Endothelial cell of umbilical vein (primary cell): ENCODE results near the gene TMEM127. TPM values are rescaled to one million over a fixed set of nuclear protein-coding genes. Genes with fewer than 3 reads are reported as not detected.

Source experiments
- BruUV-seq: library from RNA; stranded (reverse); fragments of 400-500 nt; replicated peaks from 2 replicates; lab custom pipeline; 2021; lab: Mats Ljungman, UMichigan
- CTCF ChIA-PET: fragments of 300-600, 350-600 bp; sonication (Branson Sonifier 250); formaldehyde crosslinking; loops from one replicate; lab custom pipeline; 2021; ENCODE audit warnings: antibody characterized with exemption, inconsistent platforms; lab: Charles Lee
- POLR2A ChIA-PET: fragments of 300-600, 350-600 bp; sonication (Branson Sonifier 250); formaldehyde crosslinking; loops from one replicate; lab custom pipeline; 2021; ENCODE audit warnings: antibody characterized with exemption, inconsistent platforms; lab: Charles Lee
- DNase-seq: peaks from one replicate; pipeline ENCODE4 v3.0.0-alpha.2; 2011; ENCODE audit warnings: low read depth, low spot score
- FAIRE-seq: peaks from 2 replicates; lab custom pipeline; 2011; peaks lifted over from hg19 to GRCh38; lab: Jason Lieb, UNC
- H2AFZ ChIP-seq: 2 replicates; pipeline ENCODE4 v1.6.0; 2012; ENCODE audit warnings: low read depth, low read length, control low read depth, inconsistent platforms
- H3K27ac ChIP-seq: 2 replicates; pipeline ENCODE4 v1.5.1; 2011; ENCODE audit warnings: low read depth, mild to moderate bottlenecking, control low read depth, low read length, moderate library complexity; ENCODE audit not compliant: insufficient read depth
- H3K27me3 ChIP-seq, 2 experiments: 2 replicates each; pipeline versions ENCODE4 v1.6.0 to v1.6.1; 2011; ENCODE audit warnings: low read length in 2 of 2, mixed read lengths in 1 of 2; ENCODE audit not compliant: control insufficient read depth in 2 of 2, insufficient read depth in 2 of 2
- H3K36me3 ChIP-seq, 2 experiments: 2 replicates in 1 of 2; 3 replicates in 1 of 2; pipeline ENCODE4 v1.5.1; 2011; ENCODE audit warnings: low read length in 2 of 2, mild to moderate bottlenecking in 1 of 2, moderate library complexity in 1 of 2; ENCODE audit not compliant: control insufficient read depth in 2 of 2, insufficient read depth in 2 of 2; ENCODE audit errors: extremely low read depth in 1 of 2
- H3K4me1 ChIP-seq: 3 replicates; pipeline ENCODE4 v1.5.1; 2011; ENCODE audit warnings: mild to moderate bottlenecking, low read length; ENCODE audit not compliant: control insufficient read depth, insufficient read depth; ENCODE audit errors: extremely low read depth
- H3K4me2 ChIP-seq: 2 replicates; pipeline ENCODE4 v1.6.1; 2011; ENCODE audit warnings: low read length, control low read depth, mixed read lengths; ENCODE audit not compliant: insufficient read depth
- H3K4me3 ChIP-seq, 3 experiments: fragments of 200-600 bp in 1 of 3; sonication (generic), shearing (Covaris generic) in 1 of 3; replicated peaks in 1 of 3; 2 replicates each; pipeline ENCODE4 v1.5.1; 2011 to 2016; ENCODE audit warnings: control low read depth in 3 of 3, low read length in 3 of 3, mild to moderate bottlenecking in 2 of 3, inconsistent platforms in 1 of 3, low read depth in 1 of 3, moderate library complexity in 1 of 3; ENCODE audit not compliant: insufficient read depth in 1 of 3
- H3K79me2 ChIP-seq: 2 replicates; pipeline ENCODE4 v1.6.0; 2012; ENCODE audit warnings: low read length, inconsistent platforms; ENCODE audit not compliant: control insufficient read depth, insufficient read depth
- H3K9ac ChIP-seq: replicated peaks from 2 replicates; pipeline ENCODE3; 2011; ENCODE audit warnings: low read length, control low read depth; ENCODE audit not compliant: insufficient read depth; ENCODE audit errors: extremely low read depth
- H3K9me1 ChIP-seq: replicated peaks from 3 replicates; pipeline ENCODE4 v1.6.0; 2011; ENCODE audit warnings: mild to moderate bottlenecking, low read length; ENCODE audit not compliant: control insufficient read depth, insufficient read depth; ENCODE audit errors: extremely low read depth
- H3K9me3 ChIP-seq: replicated peaks from 2 replicates; pipeline ENCODE4 v1.5.1; 2012; ENCODE audit warnings: low read length, inconsistent platforms; ENCODE audit not compliant: control insufficient read depth, insufficient read depth
- H4K20me1 ChIP-seq: replicated peaks from 2 replicates; pipeline ENCODE3; 2011; ENCODE audit warnings: mild to moderate bottlenecking, low read length; ENCODE audit not compliant: control insufficient read depth, insufficient read depth; ENCODE audit errors: extremely low read depth
- EZH2 ChIP-seq: IDR thresholded peaks from 2 replicates; pipeline ENCODE4 v1.6.1; 2012; ENCODE audit warnings: borderline replicate concordance, low read depth, mild to moderate bottlenecking, moderate library complexity, low read length, inconsistent platforms; ENCODE audit not compliant: severe bottlenecking
- FOS ChIP-seq: IDR thresholded peaks from 2 replicates; pipeline ENCODE4 v1.6.1; 2011; ENCODE audit warnings: mild to moderate bottlenecking, low read length, moderate library complexity, borderline replicate concordance; ENCODE audit not compliant: insufficient read depth
- GATA2 ChIP-seq: IDR thresholded peaks from 2 replicates; pipeline ENCODE4 v1.7.0; 2011; ENCODE audit warnings: low read depth, mild to moderate bottlenecking, moderate library complexity, mixed read lengths, low read length; ENCODE audit not compliant: insufficient read length, insufficient read depth
- JUN ChIP-seq: IDR thresholded peaks from 2 replicates; pipeline ENCODE4 v1.6.1; 2011; ENCODE audit warnings: borderline replicate concordance, low read depth; ENCODE audit not compliant: insufficient read length, insufficient read depth
- MYC ChIP-seq: IDR thresholded peaks from one replicate; pipeline ENCODE4 v1.6.1; 2011; ENCODE audit warnings: mild to moderate bottlenecking, low read depth, low read length
- POLR2A ChIP-seq: IDR thresholded peaks from 2 replicates; pipeline ENCODE4 v1.6.1; 2012; ENCODE audit warnings: low read depth, mild to moderate bottlenecking, control low read depth, low read length
- POLR2AphosphoS5 ChIP-seq: IDR thresholded peaks from 2 replicates; pipeline ENCODE4 v1.6.1; 2012; ENCODE audit warnings: low read depth, mild to moderate bottlenecking, control low read depth, low read length, moderate library complexity; ENCODE audit not compliant: insufficient read depth
- dilution Hi-C: fragments of 300-500 bp; cut with MboI; formaldehyde crosslinking; loops from one replicate; pipeline ENCODE4 v1.15.0; 2019; ENCODE audit warnings: low sequenced_read_pairs; ENCODE audit not compliant: extremely low pct_ligation_motif_present
- intact Hi-C: fragments of 100-400 bp; cut with micrococcal nuclease; formaldehyde crosslinking; loops from one replicate; pipeline ENCODE4 v1.10.0; 2022
- polyA plus RNA-seq, 4 experiments: library from polyadenylated mRNA; depleted of rRNA in 3 of 4; stranded (reverse) in 3 of 4; unstranded in 1 of 4; fragments of >200 nt; gene quantifications; 2 replicates each; pipeline versions ENCODE4 v1.2.1 to v1.2.3, GENCODE V29; 2011 to 2012; ENCODE audit warnings: missing spikeins in 1 of 4
- total RNA-seq: library from RNA; stranded (reverse); gene quantifications from 2 replicates; pipeline ENCODE4 v1.2.3, GENCODE V29; 2021
- TF ChIP-seq, protein P1 (sequence below): IDR thresholded peaks from 2 replicates; pipeline ENCODE4 v1.6.1; 2011; ENCODE audit not compliant: insufficient read depth, insufficient read length
- TF ChIP-seq, protein P2 (sequence below), 2 donors: IDR thresholded peaks; 1 replicate in 1 of 2; 2 replicates in 1 of 2; pipeline ENCODE4 v1.5.1; 2011; ENCODE audit warnings: low read length in 2 of 2, mild to moderate bottlenecking in 2 of 2, moderate library complexity in 2 of 2, control low read depth in 1 of 2, inconsistent platforms in 1 of 2, low read depth in 1 of 2; ENCODE audit not compliant: insufficient read depth in 1 of 2; ENCODE audit errors: extremely low read depth in 1 of 2

The TMEM127 gene
- total and polyA plus RNA-seq, 2 donors (not counting 3 experiments of a cell fraction or from before 2014, with no cell fraction given) = 48.4 to 75.7 TPM

DNA sequence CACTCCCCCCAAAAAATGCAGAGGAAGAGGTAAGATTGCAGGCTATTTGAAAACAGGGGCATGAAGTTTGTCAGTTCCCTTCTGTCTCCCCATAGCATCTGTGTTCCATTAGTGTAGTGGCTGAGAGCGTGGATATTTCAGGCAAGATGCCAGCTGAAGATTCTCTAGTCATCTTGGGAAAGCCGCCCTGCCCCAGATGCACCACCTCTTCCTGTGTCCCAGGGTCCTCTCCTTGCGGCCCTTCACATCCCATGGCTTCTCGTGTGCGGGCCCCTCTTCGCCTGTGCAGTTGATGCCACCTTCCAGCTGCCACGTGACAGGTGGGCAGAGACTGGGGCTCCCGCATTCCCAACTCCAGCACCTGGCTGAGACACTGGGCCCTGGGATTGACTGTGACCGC, 16.1 kb downstream of the TMEM127 start:
- BruUV-seq = no TSS peak
- no peak overlapping the region for H3K9ac ChIP-seq
- H3K36me3 ChIP-seq = peaks cover 5 to 14% of the 10 kb centered on the region in 2 experiments
- intact Hi-C loops (loop anchor here (2.0 kb wide), 1 partner anchor 41 kb away; the partner anchor contains the start of gene STARD7), dilution Hi-C loops (no loop called here)
- H3K4me3 ChIP-seq = no peak overlapping the region
- ChIA-PET CTCF (interaction anchor here (3.2 kb wide), 1 partner anchor 11 kb away, joined by 16 read pairs; no protein-coding TSS in a partner anchor), POLR2A (no interaction called here)
- H3K4me1 ChIP-seq = peaks cover 45% of the 10 kb centered on the region
- no peaks in the 10 kb centered on the region for H3K9me3 ChIP-seq
- H3K27me3 ChIP-seq = no peaks in the 10 kb centered on the region
- no peaks in the 10 kb centered on the region for H3K79me2 ChIP-seq
- H4K20me1 ChIP-seq = no peaks in the 10 kb centered on the region
- FAIRE-seq = no peak
- H2AFZ ChIP-seq = no peak overlapping the region
- TF ChIP-seq JUN = no peak
- TF ChIP-seq EZH2 = no peak
- TF ChIP-seq POLR2A = no peak
- TF ChIP-seq, protein P1, sequence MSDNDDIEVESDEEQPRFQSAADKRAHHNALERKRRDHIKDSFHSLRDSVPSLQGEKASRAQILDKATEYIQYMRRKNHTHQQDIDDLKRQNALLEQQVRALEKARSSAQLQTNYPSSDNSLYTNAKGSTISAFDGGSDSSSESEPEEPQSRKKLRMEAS = no peak
- TF ChIP-seq POLR2AphosphoS5 = no peak
- no peak for TF ChIP-seq MYC
- TF ChIP-seq GATA2 = no peak
- TF ChIP-seq FOS = no peak
- no peaks in the 10 kb centered on the region for H3K9me1 ChIP-seq
- no peak overlapping the region for H3K27ac ChIP-seq
- no peak for DNase-seq
- H3K4me2 ChIP-seq = no peak overlapping the region

DNA sequence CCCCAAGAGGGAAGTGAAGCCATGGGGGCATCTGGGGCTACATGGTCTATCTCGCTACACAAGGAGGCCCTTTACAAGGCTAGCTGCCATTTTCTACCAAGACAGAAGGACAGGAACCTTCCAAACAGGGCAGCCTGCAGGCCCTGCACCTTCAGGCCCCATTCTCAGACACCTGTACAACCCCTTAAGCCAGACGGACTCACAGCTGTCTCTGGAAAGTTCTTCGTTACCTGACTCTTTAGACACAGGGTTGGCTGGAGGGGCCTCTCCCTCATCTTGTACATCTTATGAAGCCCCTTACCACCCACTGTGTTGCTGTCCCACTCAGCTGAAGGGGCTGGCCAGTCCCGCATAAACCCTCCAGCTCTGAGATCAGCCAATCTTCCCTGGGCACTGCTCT, 17.2 kb downstream of the TMEM127 start:
- TF ChIP-seq MYC (no peak), POLR2AphosphoS5 (no peak), JUN (no peak)
- TF ChIP-seq, protein P1 = no peak
- TF ChIP-seq, protein P2, sequence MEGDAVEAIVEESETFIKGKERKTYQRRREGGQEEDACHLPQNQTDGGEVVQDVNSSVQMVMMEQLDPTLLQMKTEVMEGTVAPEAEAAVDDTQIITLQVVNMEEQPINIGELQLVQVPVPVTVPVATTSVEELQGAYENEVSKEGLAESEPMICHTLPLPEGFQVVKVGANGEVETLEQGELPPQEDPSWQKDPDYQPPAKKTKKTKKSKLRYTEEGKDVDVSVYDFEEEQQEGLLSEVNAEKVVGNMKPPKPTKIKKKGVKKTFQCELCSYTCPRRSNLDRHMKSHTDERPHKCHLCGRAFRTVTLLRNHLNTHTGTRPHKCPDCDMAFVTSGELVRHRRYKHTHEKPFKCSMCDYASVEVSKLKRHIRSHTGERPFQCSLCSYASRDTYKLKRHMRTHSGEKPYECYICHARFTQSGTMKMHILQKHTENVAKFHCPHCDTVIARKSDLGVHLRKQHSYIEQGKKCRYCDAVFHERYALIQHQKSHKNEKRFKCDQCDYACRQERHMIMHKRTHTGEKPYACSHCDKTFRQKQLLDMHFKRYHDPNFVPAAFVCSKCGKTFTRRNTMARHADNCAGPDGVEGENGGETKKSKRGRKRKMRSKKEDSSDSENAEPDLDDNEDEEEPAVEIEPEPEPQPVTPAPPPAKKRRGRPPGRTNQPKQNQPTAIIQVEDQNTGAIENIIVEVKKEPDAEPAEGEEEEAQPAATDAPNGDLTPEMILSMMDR (IDR thresholded peaks at IDR 0.05; ENCODE audit: extremely low read depth in 1 of 2, insufficient read depth in 1 of 2, low read depth in 1 of 2, low read length in 2 of 2) = no peak
- no peak overlapping the region for H3K4me3 ChIP-seq
- FAIRE-seq = no peak
- no peak overlapping the region for H3K9ac ChIP-seq
- H3K79me2 ChIP-seq = no peaks in the 10 kb centered on the region
- ChIA-PET CTCF (no interaction called here), POLR2A (no interaction called here)
- intact Hi-C loops = no loop called here
- no peaks in the 10 kb centered on the region for H3K9me1 ChIP-seq
- no peaks in the 10 kb centered on the region for H3K27me3 ChIP-seq
- H4K20me1 ChIP-seq = no peaks in the 10 kb centered on the region
- H3K9me3 ChIP-seq = no peaks in the 10 kb centered on the region
- DNase-seq = no peak
- no peak overlapping the region for H2AFZ ChIP-seq
- peaks cover 38% of the 10 kb centered on the region for H3K4me1 ChIP-seq
- peaks cover 0 to 11% of the 10 kb centered on the region in 2 experiments for H3K36me3 ChIP-seq
- no peak overlapping the region for H3K27ac ChIP-seq
- no peak overlapping the region for H3K4me2 ChIP-seq
- BruUV-seq = no TSS peak
- dilution Hi-C loops = no loop called here
